ENCODE data around the gene ZNF385C.

- TF ChIP-seq EZH2 (IDR thresholded peaks at IDR 0.05; ENCODE audit: low read length): no peak
- TF ChIP-seq, protein P1, sequence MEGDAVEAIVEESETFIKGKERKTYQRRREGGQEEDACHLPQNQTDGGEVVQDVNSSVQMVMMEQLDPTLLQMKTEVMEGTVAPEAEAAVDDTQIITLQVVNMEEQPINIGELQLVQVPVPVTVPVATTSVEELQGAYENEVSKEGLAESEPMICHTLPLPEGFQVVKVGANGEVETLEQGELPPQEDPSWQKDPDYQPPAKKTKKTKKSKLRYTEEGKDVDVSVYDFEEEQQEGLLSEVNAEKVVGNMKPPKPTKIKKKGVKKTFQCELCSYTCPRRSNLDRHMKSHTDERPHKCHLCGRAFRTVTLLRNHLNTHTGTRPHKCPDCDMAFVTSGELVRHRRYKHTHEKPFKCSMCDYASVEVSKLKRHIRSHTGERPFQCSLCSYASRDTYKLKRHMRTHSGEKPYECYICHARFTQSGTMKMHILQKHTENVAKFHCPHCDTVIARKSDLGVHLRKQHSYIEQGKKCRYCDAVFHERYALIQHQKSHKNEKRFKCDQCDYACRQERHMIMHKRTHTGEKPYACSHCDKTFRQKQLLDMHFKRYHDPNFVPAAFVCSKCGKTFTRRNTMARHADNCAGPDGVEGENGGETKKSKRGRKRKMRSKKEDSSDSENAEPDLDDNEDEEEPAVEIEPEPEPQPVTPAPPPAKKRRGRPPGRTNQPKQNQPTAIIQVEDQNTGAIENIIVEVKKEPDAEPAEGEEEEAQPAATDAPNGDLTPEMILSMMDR (optimal IDR thresholded peaks at IDR 0.05 in 1 of 3, IDR thresholded peaks at IDR 0.05 in 1 of 3, conservative IDR thresholded peaks at IDR 0.05 in 1 of 3; ENCODE audit: extremely low read depth in 1 of 3, insufficient read depth in 2 of 3, low read length in 3 of 3): no peak
Measured at GRCh38 chr17:42027590-42027889, 70.7 kb downstream of the ZNF385C start.
